HG03066 (cell line): ENCODE results near the gene PPM1H.
A peak's percentile ranks its signal among the peaks of the same experiment; 100 is the strongest.
"Not testable (repeated sequence)": the region's sequence is repeated elsewhere in the genome, so short reads cannot be mapped to it uniquely, and the experiment has no call there.

Experiments
- ATAC-seq: cut with Tn5 transposase; IDR thresholded peaks from one replicate; pipeline ENCODE4 v1.9.1; 2021; ENCODE audit warnings: low read depth; ENCODE audit not compliant: unreplicated experiment

PPM1H gene

GRCh38 chr12:62934799-62935674 lies at the start of gene PPM1H:
Gene PPM1H, minus strand, starts transcription at chr12:62935150. Its CDS starts 414 bp downstream, at chr12:62934736.
- peak; percentile 64 for ATAC-seq

- ATAC-seq, result no peak
These were observed 48.6 kb upstream of the PPM1H start for GRCh38 chr12:62983594-62983993.

GRCh38 chr12:62978768-62979167 lies 43.8 kb upstream of the PPM1H start:
- no peak for ATAC-seq

- no peak for ATAC-seq
These were observed 42.9 kb upstream of the PPM1H start for GRCh38 chr12:62977883-62978282.

- no peak for ATAC-seq
These were observed 42.5 kb upstream of the PPM1H start for GRCh38 chr12:62977418-62977817.

GRCh38 chr12:62976110-62976662 lies 41.2 kb upstream of the PPM1H start:
- ATAC-seq, result no peak

- ATAC-seq, result no peak
These were observed 37.0 kb upstream of the PPM1H start for GRCh38 chr12:62971769-62972525.

GRCh38 chr12:62969695-62970094 lies 34.7 kb upstream of the PPM1H start:
- ATAC-seq, result no peak

- no peak for ATAC-seq
These were observed 32.8 kb upstream of the PPM1H start for GRCh38 chr12:62967701-62968100.

- ATAC-seq, result no peak
These were observed 32.1 kb upstream of the PPM1H start for GRCh38 chr12:62966990-62967506.

GRCh38 chr12:62966446-62966989 lies 31.6 kb upstream of the PPM1H start:
- ATAC-seq, result not testable (repeated sequence)

GRCh38 chr12:62965700-62966099 lies 30.8 kb upstream of the PPM1H start:
- ATAC-seq, result not testable (repeated sequence)

GRCh38 chr12:62965242-62965641 lies 30.3 kb upstream of the PPM1H start:
- not testable (repeated sequence) for ATAC-seq

GRCh38 chr12:62963486-62964041 lies 28.6 kb upstream of the PPM1H start:
- no peak for ATAC-seq

GRCh38 chr12:62960324-62960723 lies 25.4 kb upstream of the PPM1H start:
- ATAC-seq, result no peak

GRCh38 chr12:62959745-62960144 lies 24.8 kb upstream of the PPM1H start:
- no peak for ATAC-seq

- no peak for ATAC-seq
These were observed 22.4 kb upstream of the PPM1H start for GRCh38 chr12:62957233-62957953.

GRCh38 chr12:62955678-62956077 lies 20.7 kb upstream of the PPM1H start:
- no peak for ATAC-seq

GRCh38 chr12:62950317-62950716 lies 15.4 kb upstream of the PPM1H start:
- ATAC-seq, result no peak

GRCh38 chr12:62948123-62948522 lies 13.2 kb upstream of the PPM1H start:
- no peak for ATAC-seq
